ENCODE measurements around the gene TRIO.

Gene TRIO

DNA sequence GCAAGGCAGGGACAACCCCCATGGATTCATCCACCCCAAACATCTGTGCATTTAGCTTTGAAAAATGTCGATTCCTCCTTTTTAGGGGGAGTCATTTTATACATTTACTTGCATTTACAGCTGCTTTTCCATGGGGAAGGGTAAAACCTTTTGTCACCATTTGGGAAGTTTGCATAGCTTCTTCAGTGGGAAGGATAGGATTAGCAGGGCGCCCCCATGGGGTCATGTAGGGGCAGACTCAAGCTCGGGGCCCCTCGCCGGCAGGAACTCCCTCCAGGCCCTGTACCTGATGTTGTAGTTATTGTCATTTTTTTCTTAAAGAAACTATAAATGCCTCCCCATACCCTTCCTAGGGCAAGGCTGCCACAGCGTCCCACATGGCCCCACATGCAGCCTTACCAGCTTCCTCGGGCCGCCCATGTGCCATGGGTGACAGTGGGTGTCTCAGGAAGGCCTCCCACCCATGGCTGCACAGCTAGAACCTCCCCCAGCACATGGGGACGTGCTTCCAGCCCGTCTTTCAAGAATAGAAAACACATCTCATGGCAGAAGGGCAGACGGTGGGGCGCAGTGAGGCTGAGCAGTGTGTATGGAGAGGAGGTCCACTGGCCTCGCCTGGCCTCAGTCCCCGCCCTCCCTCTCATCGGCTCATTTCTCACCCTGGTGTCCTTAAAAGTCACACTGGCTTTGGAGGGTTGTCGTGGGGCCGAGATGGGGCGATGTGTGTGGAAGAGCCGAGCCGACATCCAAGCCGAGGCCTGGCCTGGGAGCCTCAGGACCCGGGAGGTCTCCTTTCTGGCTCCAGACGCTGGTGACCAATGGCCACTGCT, 362.4 kb downstream of the TRIO start:
- TF ChIP-seq, protein P1, sequence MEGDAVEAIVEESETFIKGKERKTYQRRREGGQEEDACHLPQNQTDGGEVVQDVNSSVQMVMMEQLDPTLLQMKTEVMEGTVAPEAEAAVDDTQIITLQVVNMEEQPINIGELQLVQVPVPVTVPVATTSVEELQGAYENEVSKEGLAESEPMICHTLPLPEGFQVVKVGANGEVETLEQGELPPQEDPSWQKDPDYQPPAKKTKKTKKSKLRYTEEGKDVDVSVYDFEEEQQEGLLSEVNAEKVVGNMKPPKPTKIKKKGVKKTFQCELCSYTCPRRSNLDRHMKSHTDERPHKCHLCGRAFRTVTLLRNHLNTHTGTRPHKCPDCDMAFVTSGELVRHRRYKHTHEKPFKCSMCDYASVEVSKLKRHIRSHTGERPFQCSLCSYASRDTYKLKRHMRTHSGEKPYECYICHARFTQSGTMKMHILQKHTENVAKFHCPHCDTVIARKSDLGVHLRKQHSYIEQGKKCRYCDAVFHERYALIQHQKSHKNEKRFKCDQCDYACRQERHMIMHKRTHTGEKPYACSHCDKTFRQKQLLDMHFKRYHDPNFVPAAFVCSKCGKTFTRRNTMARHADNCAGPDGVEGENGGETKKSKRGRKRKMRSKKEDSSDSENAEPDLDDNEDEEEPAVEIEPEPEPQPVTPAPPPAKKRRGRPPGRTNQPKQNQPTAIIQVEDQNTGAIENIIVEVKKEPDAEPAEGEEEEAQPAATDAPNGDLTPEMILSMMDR (conservative IDR thresholded peaks at IDR 0.05; ENCODE audit: low read length) = no peak
- DNase-seq (ENCODE audit: low read depth) = no peak
- H3K4me3 ChIP-seq (ENCODE audit: low read length) = no peak overlapping the region

DNA sequence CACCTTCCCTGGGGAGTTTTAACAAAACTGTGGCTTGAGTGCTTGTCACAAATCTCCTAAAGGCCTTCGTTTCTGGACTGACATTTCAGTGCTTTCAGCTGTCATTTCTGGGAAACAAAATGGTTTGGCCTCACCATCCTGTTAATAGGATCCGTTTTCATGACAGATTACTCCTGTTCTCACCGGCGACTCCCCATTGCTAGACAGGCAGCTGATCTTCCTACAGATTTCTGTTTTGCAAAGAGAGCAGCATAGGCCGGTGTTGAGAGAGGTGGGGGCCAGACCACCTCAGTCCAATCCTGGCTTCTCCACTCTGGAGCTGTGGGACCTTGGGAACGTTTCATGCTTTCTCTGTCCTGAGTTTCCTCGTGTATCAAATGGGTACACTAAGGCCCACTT, 363.0 kb downstream of the TRIO start:
- TF ChIP-seq, protein P1 (conservative IDR thresholded peaks at IDR 0.05; ENCODE audit: low read length) = no peak
- DNase-seq (ENCODE audit: low read depth) = no peak
- no peak overlapping the region for H3K4me3 ChIP-seq (ENCODE audit: low read length)

DNA sequence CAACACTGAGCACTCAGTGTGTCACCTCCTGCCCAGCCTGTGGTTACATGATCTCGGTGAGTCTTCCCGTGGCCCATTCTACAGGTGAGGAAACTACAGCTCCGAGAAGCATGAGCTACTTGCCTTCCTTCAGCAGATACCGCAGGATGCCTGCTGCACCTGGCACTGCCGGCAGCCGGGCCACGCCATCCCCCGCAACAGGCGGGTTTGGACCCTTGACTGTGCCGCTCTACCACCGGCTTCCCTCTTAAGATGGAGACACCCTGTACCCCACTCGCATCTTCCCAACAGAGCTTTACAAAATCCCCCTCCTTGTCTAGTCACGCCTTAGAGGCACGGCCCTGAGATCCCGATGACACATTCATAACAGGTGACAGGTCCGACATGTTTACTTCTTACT, 363.5 kb downstream of the TRIO start:
- no peak overlapping the region for H3K4me3 ChIP-seq (ENCODE audit: low read length)
- no peak for DNase-seq (ENCODE audit: low read depth)
- TF ChIP-seq, protein P1 (conservative IDR thresholded peaks at IDR 0.05; ENCODE audit: low read length) = no peak

DNA sequence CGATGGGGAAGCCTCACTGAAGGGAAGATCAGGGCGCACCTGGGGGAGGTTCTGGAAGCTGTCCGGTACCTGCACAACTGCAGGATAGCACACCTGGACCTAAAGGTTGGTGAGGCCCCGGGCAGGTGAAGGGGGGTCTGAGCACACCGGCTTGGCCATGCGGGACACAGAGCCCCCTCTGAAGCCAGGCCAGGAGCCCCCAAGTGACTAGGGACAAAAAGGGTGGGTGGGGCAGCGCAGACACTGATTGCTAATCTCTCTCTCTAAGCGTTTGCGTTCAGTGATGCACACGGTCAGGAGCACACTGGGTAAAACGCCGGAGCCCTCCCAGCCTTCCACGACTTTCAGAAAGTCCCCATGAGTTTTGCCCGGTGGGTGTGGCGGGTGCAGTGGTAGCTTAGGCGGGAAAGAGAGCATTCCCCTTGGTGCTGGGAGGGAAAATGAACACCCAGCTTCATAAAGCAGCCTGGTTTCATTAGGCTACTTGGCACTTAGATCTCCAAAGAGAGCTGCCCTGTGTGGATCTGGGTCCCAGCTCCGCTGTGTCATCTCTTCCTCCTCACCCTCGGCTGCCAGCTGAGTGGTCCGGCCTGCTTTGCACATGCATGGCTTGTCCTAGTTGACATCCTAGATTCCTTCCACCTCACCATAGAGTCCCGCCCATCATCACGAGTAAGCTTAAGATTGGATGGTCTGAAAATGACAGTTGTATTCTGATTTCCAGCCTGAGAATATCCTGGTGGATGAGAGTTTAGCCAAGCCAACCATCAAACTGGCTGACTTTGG, 364.2 kb downstream of the TRIO start:
- no peak overlapping the region for H3K4me3 ChIP-seq (ENCODE audit: low read length)

DNA sequence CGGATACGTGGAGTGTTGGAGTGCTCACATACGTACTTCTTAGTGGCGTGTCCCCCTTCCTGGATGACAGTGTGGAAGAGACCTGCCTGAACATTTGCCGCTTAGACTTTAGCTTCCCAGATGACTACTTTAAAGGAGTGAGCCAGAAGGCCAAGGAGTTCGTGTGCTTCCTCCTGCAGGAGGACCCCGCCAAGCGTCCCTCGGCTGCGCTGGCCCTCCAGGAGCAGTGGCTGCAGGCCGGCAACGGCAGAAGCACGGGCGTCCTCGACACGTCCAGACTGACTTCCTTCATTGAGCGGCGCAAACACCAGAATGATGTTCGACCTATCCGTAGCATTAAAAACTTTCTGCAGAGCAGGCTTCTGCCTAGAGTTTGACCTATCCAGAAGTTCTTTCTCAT, 364.9 kb downstream of the TRIO start:
- TF ChIP-seq, protein P1 (conservative IDR thresholded peaks at IDR 0.05; ENCODE audit: low read length) = no peak
- DNase-seq (ENCODE audit: low read depth) = no peak
- H3K4me3 ChIP-seq (ENCODE audit: low read length) = no peak overlapping the region

More for the DNA sequence above, 364.2 kb downstream of the TRIO start:
- no peak for DNase-seq (ENCODE audit: low read depth)
- TF ChIP-seq, protein P1 (conservative IDR thresholded peaks at IDR 0.05; ENCODE audit: low read length) = no peak

DNA sequence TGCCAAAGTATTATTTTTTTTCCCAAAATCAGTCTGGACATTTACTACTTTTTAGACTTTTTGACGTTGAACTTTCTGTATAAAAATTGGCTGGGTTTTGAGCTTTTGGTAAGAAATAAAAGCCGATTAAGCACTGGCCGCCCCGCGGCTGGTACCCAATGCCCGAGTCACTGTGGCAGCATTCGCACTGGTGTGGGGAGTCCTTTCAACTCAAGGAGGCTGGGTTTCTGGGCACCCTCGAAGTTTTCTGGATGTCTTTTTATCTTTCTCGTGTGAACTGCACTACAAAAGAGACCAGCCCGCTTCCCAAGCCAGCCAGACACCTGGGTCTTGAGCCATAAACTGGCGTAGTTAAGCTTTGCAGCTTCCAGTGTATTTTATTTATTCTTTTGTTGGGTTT, 366.4 kb downstream of the TRIO start:
- H3K4me3 ChIP-seq (ENCODE audit: low read length) = no peak overlapping the region
- TF ChIP-seq, protein P1 (conservative IDR thresholded peaks at IDR 0.05; ENCODE audit: low read length) = no peak
- DNase-seq (ENCODE audit: low read depth) = no peak
